Measurements from ENCODE around the gene CACUL1.

- TF ChIP-seq CTCF (conservative IDR thresholded peaks at IDR 0.05) (no peak), EZH2 (IDR thresholded peaks at IDR 0.05; ENCODE audit: low read depth) (no peak)
Measured at GRCh38 chr10:118745056-118745455, 9.7 kb downstream of the CACUL1 start.

Measured in PC-9 (cell line).